Stimulated activated CD4-positive, alpha-beta T cell treated with anti-CD3 and anti-CD28 coated beads, Interleukin-4, amount 100 ng/mL, for 4 hours (primary cell): ENCODE data around the gene FGGY.
"Not testable (repeated sequence)": the region's sequence is repeated elsewhere in the genome, so short reads cannot be mapped to it uniquely, and the experiment has no call there.

Experiments used
- DNase-seq, 2 experiments: peaks; one replicate each; pipeline ENCODE4 v3.0.0-alpha.2; 2020

Gene FGGY

GRCh38 chr1:59601041-59601441 is 304.1 kb downstream of the FGGY start:
- no peak for DNase-seq

GRCh38 chr1:59601811-59602210 is 304.9 kb downstream of the FGGY start:
- no peak for DNase-seq

- no peak for DNase-seq
These were observed 307.3 kb downstream of the FGGY start for GRCh38 chr1:59604191-59604590.

GRCh38 chr1:59605184-59605583 is 308.3 kb downstream of the FGGY start:
- no peak for DNase-seq

GRCh38 chr1:59605761-59606160 is 308.9 kb downstream of the FGGY start:
- DNase-seq: no peak

GRCh38 chr1:59609245-59609644 is 312.4 kb downstream of the FGGY start:
- DNase-seq: no peak

- not testable (repeated sequence) for DNase-seq
These were observed 313.6 kb downstream of the FGGY start for GRCh38 chr1:59610499-59610898.

- DNase-seq: no peak
These were observed 320.5 kb downstream of the FGGY start for GRCh38 chr1:59617434-59617833.

- DNase-seq: no peak
These were observed 322.7 kb downstream of the FGGY start for GRCh38 chr1:59619557-59619956.

GRCh38 chr1:59625384-59625783 is 328.5 kb downstream of the FGGY start:
- DNase-seq: no peak

GRCh38 chr1:59631561-59632255 is 334.8 kb downstream of the FGGY start:
- no peak for DNase-seq

- no peak for DNase-seq
These were observed 338.2 kb downstream of the FGGY start for GRCh38 chr1:59635097-59635496.

GRCh38 chr1:59638231-59638711 is 341.4 kb downstream of the FGGY start:
- DNase-seq: no peak

GRCh38 chr1:59639266-59639665 is 342.4 kb downstream of the FGGY start:
- DNase-seq: no peak

GRCh38 chr1:59640851-59641250 is 344.0 kb downstream of the FGGY start:
- DNase-seq: no peak

GRCh38 chr1:59641836-59642235 is 344.9 kb downstream of the FGGY start:
- no peak for DNase-seq

GRCh38 chr1:59643526-59643925 is 346.6 kb downstream of the FGGY start:
- no peak for DNase-seq

GRCh38 chr1:59645893-59646292 is 349.0 kb downstream of the FGGY start:
- no peak for DNase-seq

- DNase-seq: not testable (repeated sequence)
These were observed 356.5 kb downstream of the FGGY start for GRCh38 chr1:59653142-59653958.

- DNase-seq: no peak
These were observed 357.1 kb downstream of the FGGY start for GRCh38 chr1:59653968-59654367.

GRCh38 chr1:59657873-59658465 is 361.1 kb downstream of the FGGY start:
- no peak for DNase-seq

- DNase-seq: no peak
These were observed 367.3 kb downstream of the FGGY start for GRCh38 chr1:59664166-59664565.

- DNase-seq: no peak
These were observed 369.2 kb downstream of the FGGY start for GRCh38 chr1:59666106-59666505.

- DNase-seq: no peak
These were observed 370.1 kb downstream of the FGGY start for GRCh38 chr1:59667020-59667419.
